GM13976 (cell line): ENCODE results near the gene CALML3.

Source experiments
- DNase-seq: peaks from one replicate; pipeline ENCODE4 v3.0.0; 2012; ENCODE audit warnings: low spot score
- CTCF ChIP-seq: IDR thresholded peaks from 2 replicates; pipeline ENCODE4 v1.5.1; 2012; ENCODE audit warnings: borderline replicate concordance, mild to moderate bottlenecking; ENCODE audit not compliant: insufficient read depth; ENCODE audit errors: extremely low read depth, missing control alignments, control extremely low read depth
- in situ Hi-C: fragments of 300-500 bp; cut with MboI; formaldehyde crosslinking; loops from one replicate; pipeline ENCODE4 v1.12.0; 2022; ENCODE audit warnings: low sequenced_read_pairs, mixed read lengths, inconsistent platforms; ENCODE audit not compliant: unreplicated experiment

Gene CALML3

GRCh38 chr10:5492322-5492855, 32.4 kb upstream of the CALML3 start:
- no peak for TF ChIP-seq CTCF
- in situ Hi-C loops: no loop called here
- DNase-seq: no peak

GRCh38 chr10:5492929-5493576, 31.7 kb upstream of the CALML3 start:
- in situ Hi-C loops: no loop called here
- TF ChIP-seq CTCF: no peak
- no peak for DNase-seq

GRCh38 chr10:5493691-5494090, 31.1 kb upstream of the CALML3 start:
- in situ Hi-C loops: no loop called here
- TF ChIP-seq CTCF: no peak
- DNase-seq: no peak

- no peak for DNase-seq
- in situ Hi-C loops: no loop called here
- no peak for TF ChIP-seq CTCF
Observed at GRCh38 chr10:5494611-5495010, 30.1 kb upstream of the CALML3 start.

- no peak for TF ChIP-seq CTCF
- DNase-seq: no peak
- in situ Hi-C loops: no loop called here
Observed at GRCh38 chr10:5496261-5497250, 28.2 kb upstream of the CALML3 start.

GRCh38 chr10:5497289-5497688, 27.5 kb upstream of the CALML3 start:
- in situ Hi-C loops: no loop called here
- no peak for TF ChIP-seq CTCF
- no peak for DNase-seq
